RPMI8226 (cell line): ENCODE results near the gene C14orf132.

ENCODE experiments used
- DNase-seq: peaks from one replicate; pipeline ENCODE4 v3.0.0-alpha.2; 2015

C14orf132 gene

GRCh38 chr14:96125536-96125935 lies 86.4 kb downstream of the C14orf132 start:
- DNase-seq, result no peak

- DNase-seq, result no peak
Observed at GRCh38 chr14:96126339-96126782, 87.2 kb downstream of the C14orf132 start.

GRCh38 chr14:96126783-96127271 lies 87.7 kb downstream of the C14orf132 start:
- no peak for DNase-seq

- no peak for DNase-seq
Observed at GRCh38 chr14:96129128-96129736, 90.1 kb downstream of the C14orf132 start.

GRCh38 chr14:96130391-96130790 lies 91.2 kb downstream of the C14orf132 start:
- no peak for DNase-seq

GRCh38 chr14:96130854-96131253 lies 91.7 kb downstream of the C14orf132 start:
- no peak for DNase-seq

GRCh38 chr14:96131836-96132235 lies 92.7 kb downstream of the C14orf132 start:
- DNase-seq, result no peak

- no peak for DNase-seq
Observed at GRCh38 chr14:96134508-96134907, 95.3 kb downstream of the C14orf132 start.

GRCh38 chr14:96135285-96135684 lies 96.1 kb downstream of the C14orf132 start:
- no peak for DNase-seq

GRCh38 chr14:96136371-96137005 lies 97.3 kb downstream of the C14orf132 start:
- DNase-seq, result no peak

- no peak for DNase-seq
Observed at GRCh38 chr14:96138241-96138640, 99.1 kb downstream of the C14orf132 start.

GRCh38 chr14:96139169-96139568 lies 100.0 kb downstream of the C14orf132 start:
- DNase-seq, result no peak

- DNase-seq, result no peak
Observed at GRCh38 chr14:96139879-96140278, 100.7 kb downstream of the C14orf132 start.

GRCh38 chr14:96140952-96141351 lies 101.8 kb downstream of the C14orf132 start:
- no peak for DNase-seq
